Gastrocnemius medialis (tissue), 4 donors: ENCODE data around the gene CACNG3.

ENCODE experiments used
- POLR2A ChIP-seq, 2 donors: fragments of 450-650 bp; IDR thresholded peaks; one replicate each; pipeline ENCODE4 v1.6.1; 2017; ENCODE audit warnings: antibody characterized with exemption in 2 of 2, mild to moderate bottlenecking in 2 of 2, moderate library complexity in 2 of 2
- TF ChIP-seq, protein P1 (sequence below), 5 experiments: fragments of 450-650 bp in 3 of 5; fragments of 200-600 bp in 2 of 5; sonication (generic) in 2 of 5; IDR thresholded peaks in 4 of 5; conservative IDR thresholded peaks in 1 of 5; 1 replicate in 4 of 5; 2 replicates in 1 of 5; pipeline ENCODE4 v1.5.1; 2016 to 2019; ENCODE audit warnings: antibody characterized with exemption in 5 of 5, mild to moderate bottlenecking in 3 of 5, moderate library complexity in 3 of 5

GRCh38 chr16:24367186-24367710, 111.1 kb downstream of the CACNG3 start:
- TF ChIP-seq, protein P1, sequence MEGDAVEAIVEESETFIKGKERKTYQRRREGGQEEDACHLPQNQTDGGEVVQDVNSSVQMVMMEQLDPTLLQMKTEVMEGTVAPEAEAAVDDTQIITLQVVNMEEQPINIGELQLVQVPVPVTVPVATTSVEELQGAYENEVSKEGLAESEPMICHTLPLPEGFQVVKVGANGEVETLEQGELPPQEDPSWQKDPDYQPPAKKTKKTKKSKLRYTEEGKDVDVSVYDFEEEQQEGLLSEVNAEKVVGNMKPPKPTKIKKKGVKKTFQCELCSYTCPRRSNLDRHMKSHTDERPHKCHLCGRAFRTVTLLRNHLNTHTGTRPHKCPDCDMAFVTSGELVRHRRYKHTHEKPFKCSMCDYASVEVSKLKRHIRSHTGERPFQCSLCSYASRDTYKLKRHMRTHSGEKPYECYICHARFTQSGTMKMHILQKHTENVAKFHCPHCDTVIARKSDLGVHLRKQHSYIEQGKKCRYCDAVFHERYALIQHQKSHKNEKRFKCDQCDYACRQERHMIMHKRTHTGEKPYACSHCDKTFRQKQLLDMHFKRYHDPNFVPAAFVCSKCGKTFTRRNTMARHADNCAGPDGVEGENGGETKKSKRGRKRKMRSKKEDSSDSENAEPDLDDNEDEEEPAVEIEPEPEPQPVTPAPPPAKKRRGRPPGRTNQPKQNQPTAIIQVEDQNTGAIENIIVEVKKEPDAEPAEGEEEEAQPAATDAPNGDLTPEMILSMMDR (IDR thresholded peaks at IDR 0.05 in 4 of 5, conservative IDR thresholded peaks at IDR 0.05 in 1 of 5) = no peak
- no peak for TF ChIP-seq POLR2A (IDR thresholded peaks at IDR 0.05)
